HepG2 (cell line): ENCODE measurements around the gene ZNF561. TPM values are rescaled to one million over a fixed set of nuclear protein-coding genes. Genes with fewer than 3 reads are reported as not detected.

Experiments
- ARHGAP35 ChIP-seq: sonication (generic); formaldehyde crosslinking; IDR thresholded peaks from 2 replicates; pipeline ENCODE4 v1.9.0; 2022; ENCODE audit warnings: mild to moderate bottlenecking, inconsistent platforms, moderate library complexity, missing genetic modification reagents, borderline replicate concordance
- ARID5B ChIP-seq: IDR thresholded peaks from 2 replicates; pipeline ENCODE4 v1.4.0; 2020; ENCODE audit warnings: mild to moderate bottlenecking, missing genetic modification reagents
- CEBPG ChIP-seq: IDR thresholded peaks from 2 replicates; pipeline ENCODE4 v1.6.1; 2016
- CHCHD3 ChIP-seq: sonication (generic); formaldehyde crosslinking; IDR thresholded peaks from 2 replicates; pipeline ENCODE4 v1.8.0; 2022; ENCODE audit warnings: mild to moderate bottlenecking, missing genetic modification reagents, moderate library complexity
- ELF1 ChIP-seq: sonication (generic); formaldehyde crosslinking; IDR thresholded peaks from 2 replicates; pipeline ENCODE4 v1.4.0; 2020; ENCODE audit warnings: missing genetic modification reagents
- FOSL2 ChIP-seq: sonication (generic); formaldehyde crosslinking; IDR thresholded peaks from 2 replicates; pipeline ENCODE4 v1.4.0; 2020; ENCODE audit warnings: missing genetic modification reagents
- FOXA3 ChIP-seq: IDR thresholded peaks from 2 replicates; pipeline ENCODE4 v1.6.1; 2016; ENCODE audit warnings: missing genetic modification reagents, missing compliant biosample characterization
- FOXK2 ChIP-seq: fragments of 450-650 bp; IDR thresholded peaks from 2 replicates; pipeline ENCODE4 v1.6.1; 2016
- GATAD2A ChIP-seq: IDR thresholded peaks from 2 replicates; pipeline ENCODE4 v1.6.1; 2016
- ISX ChIP-seq: sonication (generic); formaldehyde crosslinking; conservative IDR thresholded peaks from 2 replicates; pipeline ENCODE4 v1.5.0; 2020; ENCODE audit warnings: missing genetic modification reagents
- KLF15 ChIP-seq: sonication (generic); formaldehyde crosslinking; IDR thresholded peaks from 2 replicates; pipeline ENCODE4 v1.8.1; 2023; ENCODE audit warnings: borderline replicate concordance, mild to moderate bottlenecking, inconsistent platforms, missing genetic modification reagents, mixed read lengths
- MTA1 ChIP-seq: sonication (generic); formaldehyde crosslinking; IDR thresholded peaks from 2 replicates; pipeline ENCODE4 v1.4.0; 2020; ENCODE audit warnings: missing genetic modification reagents, mild to moderate bottlenecking, borderline replicate concordance
- POGZ ChIP-seq: sonication (generic); formaldehyde crosslinking; IDR thresholded peaks from 2 replicates; pipeline ENCODE4 v1.4.0; 2020; ENCODE audit warnings: mild to moderate bottlenecking, missing genetic modification reagents
- RXRB ChIP-seq: IDR thresholded peaks from 2 replicates; pipeline ENCODE4 v1.6.1; 2016; ENCODE audit warnings: borderline replicate concordance, missing genetic modification reagents, missing compliant biosample characterization
- TRIM24 ChIP-seq: sonication (generic); formaldehyde crosslinking; IDR thresholded peaks from 2 replicates; pipeline ENCODE4 v1.8.0; 2022; ENCODE audit warnings: mild to moderate bottlenecking, missing genetic modification reagents
- ZFP36L1 ChIP-seq: sonication (generic); formaldehyde crosslinking; IDR thresholded peaks from 2 replicates; pipeline ENCODE4 v1.8.0; 2022; ENCODE audit warnings: mild to moderate bottlenecking, missing genetic modification reagents, moderate library complexity
- ZNF761 ChIP-seq: sonication (generic); formaldehyde crosslinking; conservative IDR thresholded peaks from 2 replicates; pipeline ENCODE4 v1.4.0; 2020; ENCODE audit warnings: mild to moderate bottlenecking, missing genetic modification reagents
- ZNF770 ChIP-seq: sonication (generic); formaldehyde crosslinking; IDR thresholded peaks from 2 replicates; pipeline ENCODE4 v1.5.0; 2020; ENCODE audit warnings: mild to moderate bottlenecking, missing genetic modification reagents
- ZNF790 ChIP-seq: sonication (generic); formaldehyde crosslinking; IDR thresholded peaks from 2 replicates; pipeline ENCODE4 v1.8.0; 2022; ENCODE audit warnings: missing genetic modification reagents, mild to moderate bottlenecking, borderline replicate concordance
- polyA plus RNA-seq, 8 experiments: library from polyadenylated mRNA; depleted of rRNA in 3 of 8; stranded (reverse) in 7 of 8; unstranded in 1 of 8; fragments of >200 nt; fragmentation: Illumina TruSeq in 4 of 8; extraction: Trizol in 4 of 8; gene quantifications; 2 replicates each; pipeline versions ENCODE4 v1.2.1 to v1.2.3, GENCODE V29; 2011 to 2016; ENCODE audit warnings: low read depth in 4 of 8, missing spikeins in 1 of 8, mixed read lengths in 1 of 8; ENCODE audit not compliant: insufficient read depth in 1 of 8
- total RNA-seq, 5 experiments: library from RNA; depleted of rRNA; stranded (reverse); fragments of >200 nt; fragmentation: Illumina TruSeq; extraction: Trizol; gene quantifications; 2 replicates each; pipeline ENCODE4 v1.2.3, GENCODE V29; 2016; ENCODE audit warnings: low read depth in 1 of 5
- TF ChIP-seq, protein P1 (sequence below): fragments of 450-650 bp; IDR thresholded peaks from 2 replicates; pipeline ENCODE4 v1.6.1; 2017; ENCODE audit warnings: mild to moderate bottlenecking

ZNF561 gene
- total and polyA plus RNA-seq, 2 of the 13 experiments (the other 11 are each of a cell fraction or from before 2014, with no cell fraction given): 19.8 to 35.1 TPM

GRCh38 chr19:9570255-9570654 lies 50.8 kb downstream of the ZNF561 start (continued):
- peak; percentile 18; the same call in 1 of the 2 replicates for TF ChIP-seq ZNF770 (CRISPR knock-in tag)
- peak; percentile 42; the same call in 1 of the 2 replicates for TF ChIP-seq ARID5B (CRISPR knock-in tag)
- TF ChIP-seq KLF15 (CRISPR knock-in tag): no peak
- no peak for TF ChIP-seq ZNF761 (CRISPR knock-in tag)
- peak; percentile 75 for TF ChIP-seq CEBPG (CRISPR knock-in tag)
- TF ChIP-seq ELF1: no peak
- no peak for TF ChIP-seq FOXK2
- no peak for TF ChIP-seq ARHGAP35
- 0 out of 2 replicates have a peak, but pooled peaks have one; percentile 16 for TF ChIP-seq POGZ (CRISPR knock-in tag)
- 0 out of 2 replicates have a peak, but pooled peaks have one; percentile 22 for TF ChIP-seq RXRB (CRISPR knock-in tag)
- TF ChIP-seq MTA1: no peak
- TF ChIP-seq, protein P1, sequence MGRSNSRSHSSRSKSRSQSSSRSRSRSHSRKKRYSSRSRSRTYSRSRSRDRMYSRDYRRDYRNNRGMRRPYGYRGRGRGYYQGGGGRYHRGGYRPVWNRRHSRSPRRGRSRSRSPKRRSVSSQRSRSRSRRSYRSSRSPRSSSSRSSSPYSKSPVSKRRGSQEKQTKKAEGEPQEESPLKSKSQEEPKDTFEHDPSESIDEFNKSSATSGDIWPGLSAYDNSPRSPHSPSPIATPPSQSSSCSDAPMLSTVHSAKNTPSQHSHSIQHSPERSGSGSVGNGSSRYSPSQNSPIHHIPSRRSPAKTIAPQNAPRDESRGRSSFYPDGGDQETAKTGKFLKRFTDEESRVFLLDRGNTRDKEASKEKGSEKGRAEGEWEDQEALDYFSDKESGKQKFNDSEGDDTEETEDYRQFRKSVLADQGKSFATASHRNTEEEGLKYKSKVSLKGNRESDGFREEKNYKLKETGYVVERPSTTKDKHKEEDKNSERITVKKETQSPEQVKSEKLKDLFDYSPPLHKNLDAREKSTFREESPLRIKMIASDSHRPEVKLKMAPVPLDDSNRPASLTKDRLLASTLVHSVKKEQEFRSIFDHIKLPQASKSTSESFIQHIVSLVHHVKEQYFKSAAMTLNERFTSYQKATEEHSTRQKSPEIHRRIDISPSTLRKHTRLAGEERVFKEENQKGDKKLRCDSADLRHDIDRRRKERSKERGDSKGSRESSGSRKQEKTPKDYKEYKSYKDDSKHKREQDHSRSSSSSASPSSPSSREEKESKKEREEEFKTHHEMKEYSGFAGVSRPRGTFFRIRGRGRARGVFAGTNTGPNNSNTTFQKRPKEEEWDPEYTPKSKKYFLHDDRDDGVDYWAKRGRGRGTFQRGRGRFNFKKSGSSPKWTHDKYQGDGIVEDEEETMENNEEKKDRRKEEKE: no peak
- TF ChIP-seq GATAD2A (CRISPR knock-in tag): peak; percentile 52; the same call in 1 of the 2 replicates
- no peak for TF ChIP-seq ZNF790 (CRISPR knock-in tag)
- TF ChIP-seq ZFP36L1: 0 out of 2 replicates have a peak, but pooled peaks have one; percentile 32
- TF ChIP-seq ISX (CRISPR knock-in tag): no peak
- TF ChIP-seq CHCHD3 (CRISPR knock-in tag): no peak
- TF ChIP-seq FOSL2 (CRISPR knock-in tag): peak; percentile 43; the same call in 1 of the 2 replicates
- peak; percentile 78 for TF ChIP-seq FOXA3 (CRISPR knock-in tag)
- TF ChIP-seq TRIM24 (CRISPR knock-in tag): no peak
